Heart right ventricle (tissue), 16 donors: ENCODE results near the gene ILKAP. TPM values are rescaled to one million over a fixed set of nuclear protein-coding genes. Genes with fewer than 3 reads are reported as not detected.

Experiments
- ATAC-seq, 8 donors: fragments of 200-7000 bp; cut with Tn5 transposase; one replicate each; pipeline ENCODE4 v1.9.1; 2020; ENCODE audit warnings: mild to moderate bottlenecking in 8 of 8, moderate library complexity in 8 of 8, moderate number of reproducible peaks in 1 of 8
- DNase-seq, 2 donors: peaks; one replicate each; pipeline ENCODE4 v3.0.0-alpha.2; 2020
- H3K27ac ChIP-seq, 10 donors: fragments of 200-600 bp; sonication (generic) in 2 of 10; one replicate each; pipeline versions ENCODE4 v1.5.0 to v1.8.0; 2020 to 2022; ENCODE audit warnings: mild to moderate bottlenecking in 3 of 10
- H3K27me3 ChIP-seq, 7 donors: fragments of 200-600 bp; one replicate each; pipeline ENCODE4 v1.8.0; 2021 to 2022; ENCODE audit warnings: mild to moderate bottlenecking in 2 of 7
- H3K36me3 ChIP-seq, 9 donors: fragments of 200-600 bp; sonication (generic) in 1 of 9; one replicate each; pipeline versions ENCODE4 v1.5.0 to v1.8.0; 2020 to 2022; ENCODE audit warnings: mild to moderate bottlenecking in 2 of 9
- H3K4me1 ChIP-seq, 9 donors: fragments of 200-600 bp; sonication (generic) in 1 of 9; one replicate each; pipeline versions ENCODE4 v1.5.0 to v1.8.0; 2020 to 2022; ENCODE audit warnings: mild to moderate bottlenecking in 4 of 9
- H3K4me3 ChIP-seq, 10 donors: fragments of 200-600 bp; sonication (generic) in 2 of 10; one replicate each; pipeline versions ENCODE4 v1.5.0 to v1.8.0; 2020 to 2022; ENCODE audit warnings: mild to moderate bottlenecking in 7 of 10, moderate library complexity in 2 of 10
- H3K9me3 ChIP-seq, 11 donors: fragments of 200-600 bp in 10 of 11; sonication (generic) in 2 of 11; one replicate each; pipeline versions ENCODE4 v1.5.0 to v1.8.0; 2013 to 2022; ENCODE audit warnings: mild to moderate bottlenecking in 2 of 11, control low read depth in 1 of 11, moderate library complexity in 1 of 11
- WGBS, 2 donors: extraction: QIAGEN DNeasy Blood & Tissue Kit; methylation state at CpG; one replicate each; pipeline ENCODE4 v1.1.7; 2013; ENCODE audit warnings: inconsistent platforms in 1 of 2; 5-methylcytosine and 5-hydroxymethylcytosine counted together
- intact Hi-C, 10 donors: fragments of 100-400 bp; cut with DNase I; formaldehyde crosslinking; loops; one replicate each; pipeline versions ENCODE4 v1.11.1 to v1.14.2; 2022
- polyA plus RNA-seq, 2 donors: library from polyadenylated mRNA; stranded (reverse); fragments of 200-250 nt; gene quantifications; one replicate each; pipeline ENCODE4 v1.2.3, GENCODE V29; 2013
- total RNA-seq, 10 donors: library from RNA; stranded (reverse); fragmentation: NEBNext Ultra II Directional in 3 of 10; extraction: Animal tissue kit (Norgen Biotek cat#: 25700) in 3 of 10; gene quantifications; one replicate each; pipeline versions ENCODE4 v1.2.1 to v1.2.4, GENCODE V29; 2021 to 2023
- TF ChIP-seq, protein P1 (sequence below), 9 donors: fragments of 200-600 bp; sonication (generic) in 2 of 9; IDR thresholded peaks; one replicate each; pipeline versions ENCODE4 v1.5.0 to v1.8.0; 2021 to 2022; ENCODE audit warnings: antibody characterized with exemption in 9 of 9, mild to moderate bottlenecking in 5 of 9, moderate library complexity in 1 of 9
- donor health status: Arrhythmogenic right ventricular cardiomyopathy.
- donor health status: ischemic (EF 13 %, LVEDD 7.1; RV severe dilation, severe dysfunction).
- donor health status: healthy with polysubstance abuse.
- donor health status: DM: no; HTN: yes; CAD: no.
- donor health status: DM: no; HTN: no; CAD: no.
- donor health status: ischemic (EF 25% LVEDD 6.9; RV normal size, moderate dysfunction).
- donor health status: ischemic (EF 25% LVEDD 5.7; RV mildly dilated, moderate dysfunction).
- donor health status: healthy.
- donor health status: DM: yes; HTN: yes; CAD: no.
- donor health status: Ischemic cardiomyopathy.
- donor health status: ischemic (EF 35%, LVEDD 5.7; RV mildly dilated, moderate dysfunction).
- donor health status: nonischemic (EF 11% LVEDD 7.7; RV severe dilation, severe dysfunction).
- donor health status: DM: yes; HTN: yes; CAD: no.
- donor health status: PGD.
- donor health status: ischemic (EF 29% LVEDD 5.4; RV normal size, mild dysfunction).
- donor health status: nonischemic (EF 23%, LVEDD 6.1; RV moderate dilation, normal function).

Gene ILKAP
- total and polyA plus RNA-seq, 12 donors = 19.6 to 83.9 (median 25.6) TPM

DNA sequence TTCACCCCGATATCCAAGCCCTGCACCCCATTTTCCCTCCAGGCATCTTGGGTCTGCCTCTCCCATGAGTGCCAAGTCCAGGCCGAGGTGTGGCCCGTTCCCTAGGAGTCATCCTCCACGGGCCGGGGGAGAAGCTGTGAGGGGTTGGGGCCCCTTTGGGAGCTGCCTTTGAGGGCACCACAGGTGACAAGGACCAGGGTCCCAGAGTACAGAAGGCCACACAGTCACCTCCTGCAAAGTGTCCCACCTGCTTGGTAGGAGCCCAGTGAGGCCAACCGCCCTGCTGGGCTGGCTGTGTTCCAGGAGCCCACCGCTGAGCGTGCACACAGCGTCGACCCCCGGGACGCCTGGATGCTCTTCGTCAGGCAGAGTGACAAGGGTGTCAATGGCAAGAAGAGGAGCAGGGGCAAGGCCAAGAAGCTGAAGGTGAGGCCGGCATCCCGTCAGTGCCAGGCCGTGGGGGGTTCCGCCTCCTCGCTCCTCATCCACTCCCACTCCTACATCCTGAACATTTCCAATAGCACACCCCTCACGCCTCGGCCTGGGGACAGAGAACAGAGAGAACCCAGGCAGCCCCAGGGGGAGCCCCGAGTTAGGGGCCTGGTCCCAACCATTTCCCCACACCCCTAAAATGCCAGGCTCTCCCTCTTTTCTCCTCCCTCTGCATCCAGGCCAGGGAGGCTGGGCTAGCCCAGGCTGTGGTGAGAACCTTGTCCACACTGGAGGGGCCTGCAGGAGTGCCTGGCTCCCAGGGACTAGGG is 42.0 kb downstream of the ILKAP start:
- DNase-seq (no peak), ATAC-seq (no peak)
- H3K4me3 ChIP-seq = no peak overlapping the region
- peaks cover 8 to 63% (median 53%) of the 10 kb centered on the region in 7 donors for H3K27me3 ChIP-seq
- peaks cover 0 to 25% (median 9%) of the 10 kb centered on the region in 9 donors for H3K4me1 ChIP-seq
- WGBS, 2 donors = 87 to 92% methylated on average over 21 of the region's 21 CpGs
- TF ChIP-seq, protein P1, sequence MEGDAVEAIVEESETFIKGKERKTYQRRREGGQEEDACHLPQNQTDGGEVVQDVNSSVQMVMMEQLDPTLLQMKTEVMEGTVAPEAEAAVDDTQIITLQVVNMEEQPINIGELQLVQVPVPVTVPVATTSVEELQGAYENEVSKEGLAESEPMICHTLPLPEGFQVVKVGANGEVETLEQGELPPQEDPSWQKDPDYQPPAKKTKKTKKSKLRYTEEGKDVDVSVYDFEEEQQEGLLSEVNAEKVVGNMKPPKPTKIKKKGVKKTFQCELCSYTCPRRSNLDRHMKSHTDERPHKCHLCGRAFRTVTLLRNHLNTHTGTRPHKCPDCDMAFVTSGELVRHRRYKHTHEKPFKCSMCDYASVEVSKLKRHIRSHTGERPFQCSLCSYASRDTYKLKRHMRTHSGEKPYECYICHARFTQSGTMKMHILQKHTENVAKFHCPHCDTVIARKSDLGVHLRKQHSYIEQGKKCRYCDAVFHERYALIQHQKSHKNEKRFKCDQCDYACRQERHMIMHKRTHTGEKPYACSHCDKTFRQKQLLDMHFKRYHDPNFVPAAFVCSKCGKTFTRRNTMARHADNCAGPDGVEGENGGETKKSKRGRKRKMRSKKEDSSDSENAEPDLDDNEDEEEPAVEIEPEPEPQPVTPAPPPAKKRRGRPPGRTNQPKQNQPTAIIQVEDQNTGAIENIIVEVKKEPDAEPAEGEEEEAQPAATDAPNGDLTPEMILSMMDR (IDR thresholded peaks at IDR 0.05) = no peak
- H3K27ac ChIP-seq = no peak overlapping the region
- intact Hi-C loops = loop anchor here in 3 of 10 donors (5.0 to 10.0 kb wide), 2 partner anchors 101 to 103 kb away; no protein-coding TSS in a partner anchor
- H3K36me3 ChIP-seq = peaks cover 0 to 4% (median 0%) of the 10 kb centered on the region in 9 donors
- no peaks in the 10 kb centered on the region for H3K9me3 ChIP-seq

DNA sequence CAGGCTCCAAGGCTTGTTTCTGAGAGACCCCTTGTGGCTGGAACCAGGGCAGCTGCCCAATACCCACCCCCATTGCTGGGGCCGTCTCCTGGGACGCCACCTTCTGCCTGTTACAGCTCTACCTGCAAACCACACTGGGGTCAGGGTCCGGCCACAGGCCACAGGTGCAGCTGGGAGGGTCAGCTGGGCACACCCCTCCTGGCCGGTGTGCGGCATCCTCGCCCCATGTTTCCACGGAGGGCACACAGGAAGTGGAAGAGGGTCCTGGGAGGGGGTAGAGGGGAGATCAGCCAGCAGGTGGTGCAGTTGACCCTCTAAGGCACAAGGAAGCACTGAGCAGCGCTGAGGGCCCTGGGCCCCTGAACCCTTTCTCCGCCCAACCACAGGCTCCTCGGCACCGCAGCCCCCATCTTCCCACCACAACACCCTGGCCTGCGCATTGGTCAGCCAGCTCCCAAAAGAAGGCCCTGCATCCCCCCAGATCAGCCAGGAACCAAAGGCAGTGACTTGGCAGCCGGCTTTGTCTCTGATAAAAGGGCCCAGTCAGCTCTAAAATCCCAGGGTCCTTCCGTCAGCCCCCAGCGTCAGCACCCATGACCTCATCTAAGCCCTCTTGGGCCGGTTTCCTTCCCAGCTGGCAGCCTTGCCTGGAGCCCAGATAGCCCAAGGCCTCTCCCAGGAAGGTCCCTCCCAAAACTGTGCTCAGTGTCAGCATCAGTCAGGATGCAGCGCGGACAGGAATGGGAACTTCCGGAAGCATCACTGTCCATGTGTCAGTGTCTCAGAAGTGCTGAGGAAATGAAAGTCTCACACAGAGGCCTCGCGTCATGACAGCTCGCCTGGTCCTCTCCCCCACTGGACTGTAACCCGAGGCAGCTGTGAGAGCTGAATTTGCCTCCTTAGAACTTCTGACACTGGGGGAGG is 43.0 kb downstream of the ILKAP start:
- intact Hi-C loops = loop anchor here in 3 of 10 donors (5.0 to 10.0 kb wide), 2 partner anchors 102 to 104 kb away; no protein-coding TSS in a partner anchor
- no peaks in the 10 kb centered on the region for H3K9me3 ChIP-seq
- peaks cover 0 to 29% (median 9%) of the 10 kb centered on the region in 9 donors for H3K4me1 ChIP-seq
- ATAC-seq = peak in 3 of 8 donors; percentile 13 to 39 (median 24)
- 48 to 55% methylated on average over 22 to 23 of the region's 23 CpGs for WGBS, 2 donors
- peak; percentile 9 to 14 for DNase-seq
- H3K36me3 ChIP-seq = no peaks in the 10 kb centered on the region
- TF ChIP-seq, protein P1 (IDR thresholded peaks at IDR 0.05) = peak in 5 of 9 donors; percentile 19 to 41 (median 32)
- H3K4me3 ChIP-seq = no peak overlapping the region
- peaks cover 8 to 63% (median 53%) of the 10 kb centered on the region in 7 donors for H3K27me3 ChIP-seq
- H3K27ac ChIP-seq = no peak overlapping the region

DNA sequence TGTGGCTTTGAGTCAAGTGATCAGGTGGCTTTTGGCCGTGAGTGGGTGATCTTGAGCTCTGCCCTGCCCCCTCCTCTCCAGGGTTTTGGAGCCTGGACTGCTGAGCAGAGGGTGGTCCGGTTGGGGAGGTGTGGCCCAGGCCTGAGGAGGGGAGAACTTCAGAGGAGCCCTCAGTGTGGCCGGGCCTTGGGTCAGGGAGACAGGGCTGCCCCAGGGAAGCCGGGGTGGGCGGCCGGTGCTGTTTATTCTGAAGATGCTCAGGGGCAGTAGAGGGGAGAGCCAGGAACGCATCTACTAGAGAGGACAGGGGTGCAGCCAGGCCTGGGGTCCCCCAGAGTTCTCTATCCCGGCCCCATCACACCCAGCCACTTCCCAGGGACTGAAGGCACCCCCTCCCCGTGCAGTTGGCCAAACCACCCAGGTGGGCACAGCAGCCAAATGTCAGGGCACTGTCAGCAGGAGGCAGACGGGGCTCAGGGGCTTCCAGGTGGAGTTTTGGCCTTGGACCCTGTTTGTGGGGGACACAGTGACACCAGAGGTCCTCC is 43.8 kb downstream of the ILKAP start:
- TF ChIP-seq, protein P1 (IDR thresholded peaks at IDR 0.05) = no peak
- ATAC-seq (no peak), DNase-seq (peak; percentile 2 to 16)
- Histone ChIP-seq H3K27me3 (peaks cover 8 to 58% (median 52%) of the 10 kb centered on the region in 7 donors), H3K4me3 (peak overlapping the region in 1 of 10 donors; percentile 42), H3K36me3 (no peaks in the 10 kb centered on the region), H3K27ac (no peak overlapping the region), H3K9me3 (no peaks in the 10 kb centered on the region), H3K4me1 (peaks cover 0 to 34% (median 10%) of the 10 kb centered on the region in 9 donors)
- intact Hi-C loops = loop anchor here in 3 of 10 donors (5.0 to 10.0 kb wide), 2 partner anchors 103 to 105 kb away; no protein-coding TSS in a partner anchor
- WGBS, 2 donors = 52 to 59% methylated on average over 10 of the region's 10 CpGs
